ENCODE results near the gene B3GNT5.
"Not testable (repeated sequence)": the region's sequence is repeated elsewhere in the genome, so short reads cannot be mapped to it uniquely, and the experiment has no call there.

B3GNT5 gene

GRCh38 chr3:183252973-183253527 lies at the start of gene B3GNT5:
TSS of gene B3GNT5 (plus strand) at chr3:183253253. CDS start at chr3:183269799, 16,546 bp downstream.
- peak; percentile 25 for DNase-seq (ENCODE audit: low read depth)

GRCh38 chr3:183203670-183204069 lies 49.4 kb upstream of the B3GNT5 start:
- DNase-seq (ENCODE audit: low read depth) = no peak

- no peak for DNase-seq (ENCODE audit: low read depth)
Measured at GRCh38 chr3:183208260-183208659, 44.8 kb upstream of the B3GNT5 start.

GRCh38 chr3:183208800-183209199 lies 44.3 kb upstream of the B3GNT5 start:
- DNase-seq (ENCODE audit: low read depth) = no peak

GRCh38 chr3:183210341-183210740 lies 42.7 kb upstream of the B3GNT5 start:
- DNase-seq (ENCODE audit: low read depth) = no peak

GRCh38 chr3:183210862-183211341 lies 42.2 kb upstream of the B3GNT5 start:
- DNase-seq (ENCODE audit: low read depth) = no peak

GRCh38 chr3:183211352-183211751 lies 41.7 kb upstream of the B3GNT5 start:
- DNase-seq (ENCODE audit: low read depth) = no peak

GRCh38 chr3:183212096-183212495 lies 41.0 kb upstream of the B3GNT5 start:
- DNase-seq (ENCODE audit: low read depth) = no peak

- DNase-seq (ENCODE audit: low read depth) = no peak
Measured at GRCh38 chr3:183212565-183212964, 40.5 kb upstream of the B3GNT5 start.

GRCh38 chr3:183213415-183214276 lies 39.4 kb upstream of the B3GNT5 start:
- DNase-seq (ENCODE audit: low read depth) = no peak

GRCh38 chr3:183214277-183214612 lies 38.8 kb upstream of the B3GNT5 start:
- DNase-seq (ENCODE audit: low read depth) = no peak

GRCh38 chr3:183215591-183216202 lies 37.4 kb upstream of the B3GNT5 start:
- DNase-seq (ENCODE audit: low read depth) = no peak

- DNase-seq (ENCODE audit: low read depth) = no peak
Measured at GRCh38 chr3:183217548-183218332, 35.3 kb upstream of the B3GNT5 start.

GRCh38 chr3:183218826-183219225 lies 34.2 kb upstream of the B3GNT5 start:
- DNase-seq (ENCODE audit: low read depth) = no peak

- no peak for DNase-seq (ENCODE audit: low read depth)
Measured at GRCh38 chr3:183220828-183221227, 32.2 kb upstream of the B3GNT5 start.

GRCh38 chr3:183222631-183223235 lies 30.3 kb upstream of the B3GNT5 start:
- DNase-seq (ENCODE audit: low read depth) = no peak

GRCh38 chr3:183224180-183224970 lies 28.7 kb upstream of the B3GNT5 start:
- DNase-seq (ENCODE audit: low read depth) = no peak

- DNase-seq (ENCODE audit: low read depth) = no peak
Measured at GRCh38 chr3:183226333-183226890, 26.6 kb upstream of the B3GNT5 start.

- DNase-seq (ENCODE audit: low read depth) = no peak
Measured at GRCh38 chr3:183227586-183227985, 25.5 kb upstream of the B3GNT5 start.

GRCh38 chr3:183229178-183229577 lies 23.9 kb upstream of the B3GNT5 start:
- DNase-seq (ENCODE audit: low read depth) = no peak

GRCh38 chr3:183230251-183230650 lies 22.8 kb upstream of the B3GNT5 start:
- DNase-seq (ENCODE audit: low read depth) = not testable (repeated sequence)
